ENCODE data around the gene SLK.

- no peak for TF ChIP-seq CTCF (IDR thresholded peaks at IDR 0.05)
- TF ChIP-seq MYC (IDR thresholded peaks at IDR 0.05; ENCODE audit: borderline replicate concordance, low read length): no peak
- TF ChIP-seq KDM5A (IDR thresholded peaks at IDR 0.05): no peak
- no peak for TF ChIP-seq E2F6 (IDR thresholded peaks at IDR 0.05; ENCODE audit: borderline replicate concordance, low read depth)
- TF ChIP-seq REST (IDR thresholded peaks at IDR 0.05): no peak
- TF ChIP-seq HEYL (CRISPR knock-in tag; IDR thresholded peaks at IDR 0.05): no peak
- TF ChIP-seq POLR2A (IDR thresholded peaks at IDR 0.05; ENCODE audit: low read length): no peak
- no peak for TF ChIP-seq RCOR1 (IDR thresholded peaks at IDR 0.05; ENCODE audit: low read depth, low read length)
- no peak for TF ChIP-seq MAZ (IDR thresholded peaks at IDR 0.05; ENCODE audit: borderline replicate concordance, low read depth, low read length)
- no peak for TF ChIP-seq CHD2 (IDR thresholded peaks at IDR 0.05; ENCODE audit: low read length, partially characterized antibody)
- TF ChIP-seq EP300 (IDR thresholded peaks at IDR 0.05): no peak
These were observed 19.0 kb upstream of the SLK start for GRCh38 chr10:103947799-103948516.

Measured in A549 (cell line).